CD1c-positive myeloid dendritic cell (primary cell): ENCODE measurements around the gene PARPBP.
"Not testable (repeated sequence)": the region's sequence is repeated elsewhere in the genome, so short reads cannot be mapped to it uniquely, and the experiment has no call there.

Source experiments
- DNase-seq: peaks from one replicate; pipeline ENCODE4 v3.0.0-alpha.2; 2016; ENCODE audit errors: extremely low spot score

PARPBP gene, protein sequence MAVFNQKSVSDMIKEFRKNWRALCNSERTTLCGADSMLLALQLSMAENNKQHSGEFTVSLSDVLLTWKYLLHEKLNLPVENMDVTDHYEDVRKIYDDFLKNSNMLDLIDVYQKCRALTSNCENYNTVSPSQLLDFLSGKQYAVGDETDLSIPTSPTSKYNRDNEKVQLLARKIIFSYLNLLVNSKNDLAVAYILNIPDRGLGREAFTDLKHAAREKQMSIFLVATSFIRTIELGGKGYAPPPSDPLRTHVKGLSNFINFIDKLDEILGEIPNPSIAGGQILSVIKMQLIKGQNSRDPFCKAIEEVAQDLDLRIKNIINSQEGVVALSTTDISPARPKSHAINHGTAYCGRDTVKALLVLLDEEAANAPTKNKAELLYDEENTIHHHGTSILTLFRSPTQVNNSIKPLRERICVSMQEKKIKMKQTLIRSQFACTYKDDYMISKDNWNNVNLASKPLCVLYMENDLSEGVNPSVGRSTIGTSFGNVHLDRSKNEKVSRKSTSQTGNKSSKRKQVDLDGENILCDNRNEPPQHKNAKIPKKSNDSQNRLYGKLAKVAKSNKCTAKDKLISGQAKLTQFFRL

DNA sequence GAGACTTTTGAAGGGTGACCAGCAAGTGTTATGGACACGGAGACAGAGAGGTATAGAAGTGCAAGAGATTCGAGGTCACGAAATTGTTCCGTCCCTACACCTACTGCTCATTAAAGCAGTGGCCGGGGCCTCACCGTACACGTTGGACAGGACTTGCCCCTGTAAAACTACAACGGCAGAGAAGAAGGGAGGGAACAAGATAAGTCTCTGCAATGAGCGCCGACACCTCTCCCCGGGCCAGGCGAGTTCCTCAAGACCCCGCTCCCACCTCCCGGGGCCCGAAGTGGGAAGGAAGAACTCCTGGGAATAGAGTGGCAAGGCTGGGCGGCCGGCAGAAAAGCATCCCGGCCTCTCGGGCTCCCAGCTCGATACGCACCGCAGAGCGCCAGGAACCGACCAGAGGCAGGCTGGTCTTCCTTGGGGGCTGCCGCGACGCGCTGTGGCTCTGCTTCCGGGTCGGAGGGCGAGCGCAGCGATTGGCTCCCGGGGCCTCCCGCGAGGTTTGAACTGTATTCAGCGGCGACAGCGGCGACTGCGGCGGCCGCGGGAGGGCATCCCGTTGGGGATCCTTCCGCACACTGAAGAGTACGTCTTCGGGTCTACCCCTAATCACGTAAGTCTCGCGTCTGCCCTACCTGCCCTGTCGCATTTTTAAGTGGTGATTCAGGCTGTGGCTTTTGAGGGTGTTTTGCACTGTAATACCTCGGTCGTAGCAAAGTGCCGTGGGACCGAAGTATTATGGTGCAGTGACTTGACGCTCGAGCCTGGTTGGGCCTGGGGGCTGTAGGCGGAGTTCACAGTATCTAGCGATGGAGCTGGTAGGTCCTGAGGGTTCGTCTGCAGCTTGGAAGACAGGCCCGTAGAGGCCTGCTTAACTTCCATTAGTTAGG, at the start of gene PARPBP, which contains the start of gene NUP37:
TSS of gene PARPBP (plus strand) at position 510 of the 890 bp plus-strand sequence. CDS start 3,706 bp downstream, outside the sequence.
TSS of gene NUP37 (minus strand) at position 441 of the 890 bp plus-strand sequence. CDS start 1,596 bp downstream, outside the sequence.
- DNase-seq: peak; percentile 94

DNA sequence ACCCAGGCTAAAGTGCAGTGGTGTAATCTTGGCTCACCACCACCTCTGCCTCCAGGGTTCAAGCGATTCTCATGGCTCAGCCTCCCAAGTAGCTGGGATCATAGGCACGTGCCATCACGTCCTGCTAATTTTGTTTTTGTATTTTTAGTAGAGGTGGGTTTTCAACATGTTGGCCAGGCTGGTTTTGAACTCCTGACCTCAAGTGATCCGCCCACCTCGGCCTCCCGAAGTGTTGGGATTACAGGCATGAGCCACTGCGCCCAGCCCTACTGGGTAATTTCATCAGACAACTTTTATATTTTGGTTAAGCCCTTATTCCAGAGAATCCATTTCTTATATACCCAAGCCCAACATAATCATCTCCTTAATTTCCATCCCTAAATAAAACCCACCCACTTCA, 47.9 kb upstream of the PARPBP start:
- DNase-seq: not testable (repeated sequence)

DNA sequence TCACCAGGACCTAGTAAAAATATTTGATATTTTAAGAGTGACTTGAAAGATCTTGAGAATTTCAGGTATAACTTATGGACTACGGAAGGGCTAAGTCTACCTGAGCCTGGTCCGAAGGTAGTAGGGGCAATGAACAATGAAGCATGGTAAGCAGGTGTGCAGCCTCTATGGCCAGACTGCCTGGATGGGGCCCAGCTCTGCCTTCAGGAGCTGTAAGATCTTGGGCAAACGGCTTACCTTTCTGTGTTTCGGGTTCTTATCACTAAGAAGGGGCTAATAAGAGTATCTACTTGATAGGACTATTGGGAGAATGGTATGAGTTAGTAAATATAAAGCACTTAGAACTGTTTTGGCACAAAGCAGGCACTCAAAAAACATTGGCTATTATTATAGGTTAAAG, 39.1 kb upstream of the PARPBP start:
- DNase-seq: no peak

DNA sequence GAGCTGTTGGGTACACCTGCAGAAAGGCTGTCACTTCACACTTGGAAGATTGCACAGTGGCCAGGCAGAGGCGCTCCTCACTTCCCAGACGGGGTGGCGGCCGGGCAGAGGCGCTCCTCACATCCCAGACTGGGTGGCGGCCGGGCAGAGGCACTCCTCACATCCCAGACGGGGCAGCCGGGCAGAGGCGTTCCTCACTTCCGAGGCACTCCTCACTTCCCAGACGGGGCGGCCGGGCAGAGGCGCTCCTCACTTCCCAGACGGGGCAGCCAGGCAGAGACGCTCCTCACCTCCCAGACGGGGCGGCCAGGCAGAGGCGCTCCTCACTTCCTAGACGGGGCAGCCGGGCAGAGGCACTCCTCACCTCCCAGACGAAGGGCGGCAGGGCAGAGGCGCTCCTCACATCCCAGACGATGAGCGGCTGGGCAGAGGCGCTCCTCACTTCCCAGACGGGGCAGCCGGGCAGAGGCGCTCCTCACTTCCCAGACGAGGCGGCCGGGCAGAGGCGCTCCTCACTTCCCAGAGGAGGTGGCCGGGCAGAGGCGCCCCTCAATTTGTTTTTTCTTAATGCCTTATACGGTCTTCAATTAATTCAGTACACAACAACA, 30.7 kb upstream of the PARPBP start:
- DNase-seq: not testable (repeated sequence)

DNA sequence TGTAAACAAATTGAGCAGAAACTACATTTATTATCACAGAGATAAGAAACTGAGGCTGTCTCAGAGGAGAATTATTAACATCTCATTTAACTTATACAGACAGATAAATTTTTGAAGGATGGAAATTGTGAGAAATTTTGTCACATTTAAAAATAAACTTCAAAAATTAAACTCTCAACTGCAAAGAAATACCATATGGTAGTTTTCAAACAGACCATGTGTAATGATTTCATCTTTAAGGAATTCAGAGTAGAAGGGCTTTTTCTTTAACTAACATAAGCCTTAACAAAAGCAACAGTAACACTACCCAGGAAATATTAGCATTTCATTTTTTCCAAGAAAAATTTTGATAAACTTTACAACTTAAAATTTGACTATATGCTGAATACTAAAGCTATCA, 26.7 kb upstream of the PARPBP start:
- no peak for DNase-seq

DNA sequence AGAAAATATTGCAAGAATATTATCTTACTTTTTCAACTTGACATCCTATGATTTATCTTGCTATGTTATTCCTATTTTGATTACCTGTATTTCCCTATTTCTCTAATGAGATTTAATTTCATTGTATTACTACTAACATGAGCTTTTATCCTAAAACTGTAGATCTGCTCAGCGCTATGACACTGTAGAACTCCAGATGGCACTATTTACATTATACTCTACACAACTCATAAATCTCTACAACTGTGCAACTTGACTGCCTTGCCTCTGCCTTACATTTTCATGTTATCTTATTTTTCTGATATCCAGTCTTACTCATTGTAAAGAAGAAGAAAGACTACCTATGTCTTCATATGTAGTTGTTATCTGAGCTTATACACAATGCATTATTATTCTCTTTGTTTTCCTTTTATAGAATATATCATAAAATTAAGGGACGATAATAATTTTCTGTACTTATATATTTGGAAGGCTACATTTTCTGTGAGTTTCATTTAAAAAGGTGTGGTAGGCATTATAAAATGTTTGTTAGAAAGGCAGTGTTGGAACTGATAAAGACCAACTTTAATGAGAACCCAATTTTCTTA, 24.2 kb upstream of the PARPBP start:
- DNase-seq: peak; percentile 5

DNA sequence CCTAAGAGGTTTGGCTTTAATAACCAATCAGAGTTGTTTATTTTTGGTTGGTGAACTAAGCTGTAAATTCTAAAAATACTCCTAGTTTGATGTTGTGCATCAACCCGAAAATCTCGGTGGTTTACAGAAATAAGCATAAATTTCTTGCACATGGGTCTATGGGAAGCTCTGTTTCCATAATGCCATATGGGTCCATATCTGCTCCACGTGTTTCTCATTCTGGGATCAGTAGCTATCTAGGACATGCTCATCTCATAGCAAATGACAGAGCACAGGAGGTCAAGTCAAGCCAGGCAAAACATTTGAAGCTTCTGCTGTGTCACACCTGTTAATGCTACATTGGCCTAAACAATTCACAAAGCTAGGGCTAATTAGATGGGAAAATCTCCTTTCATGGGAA, 23.1 kb upstream of the PARPBP start:
- no peak for DNase-seq

DNA sequence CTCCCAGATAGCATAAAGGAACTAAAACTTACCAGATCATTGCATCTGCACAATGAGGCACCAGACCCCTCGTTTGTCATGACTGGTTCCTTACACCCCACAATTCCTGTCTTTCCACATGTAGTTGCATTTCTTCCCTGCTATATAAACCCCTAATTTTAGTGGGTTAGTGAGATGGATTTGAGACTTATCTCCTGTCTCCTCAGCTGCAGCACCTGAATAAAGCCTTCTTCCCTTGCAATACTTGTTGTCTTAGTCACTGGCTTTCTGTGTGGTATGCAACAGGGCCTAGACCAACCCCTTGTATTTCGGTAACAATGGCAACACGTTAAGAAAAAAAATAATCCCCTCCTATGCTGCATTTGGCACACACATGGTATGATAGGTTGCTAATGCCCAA, 13.1 kb upstream of the PARPBP start:
- DNase-seq: no peak

DNA sequence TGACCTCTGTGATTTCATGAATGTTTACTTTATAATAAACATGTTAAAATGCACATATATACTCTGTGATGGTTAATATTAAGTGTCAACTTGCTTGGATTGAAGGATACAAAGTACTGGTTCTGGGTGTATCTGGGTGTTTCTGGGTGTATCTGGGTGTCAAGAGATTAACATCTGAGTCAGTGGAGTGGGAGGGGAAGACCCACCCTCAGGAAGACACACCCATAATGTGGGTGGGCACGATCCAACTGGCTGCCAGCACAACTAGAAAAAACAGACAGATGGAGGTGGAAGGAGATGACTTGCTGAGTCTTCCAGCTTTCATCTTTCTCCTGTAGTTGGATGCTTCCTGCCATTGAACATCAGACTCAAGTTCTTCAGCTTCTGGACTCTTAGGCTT, 12.0 kb upstream of the PARPBP start:
- DNase-seq: no peak

DNA sequence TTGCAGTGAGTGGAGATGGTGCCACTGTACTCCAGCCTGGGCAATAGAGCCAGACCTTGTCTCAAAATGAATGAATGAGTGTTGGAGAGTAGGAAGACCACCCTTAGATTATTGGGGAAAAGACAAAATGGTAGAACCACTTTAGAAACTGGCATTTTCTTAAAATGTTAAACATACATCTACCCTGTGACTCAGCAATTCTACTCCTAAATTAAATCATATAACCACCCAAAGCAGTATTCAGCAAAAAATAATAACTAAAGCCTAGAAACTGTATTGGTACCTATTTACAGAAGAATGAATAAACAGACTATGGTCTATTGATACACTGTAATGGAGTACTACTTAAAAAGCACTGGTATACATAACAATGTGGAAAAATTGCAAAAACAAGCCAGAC, 9.2 kb upstream of the PARPBP start:
- no peak for DNase-seq

DNA sequence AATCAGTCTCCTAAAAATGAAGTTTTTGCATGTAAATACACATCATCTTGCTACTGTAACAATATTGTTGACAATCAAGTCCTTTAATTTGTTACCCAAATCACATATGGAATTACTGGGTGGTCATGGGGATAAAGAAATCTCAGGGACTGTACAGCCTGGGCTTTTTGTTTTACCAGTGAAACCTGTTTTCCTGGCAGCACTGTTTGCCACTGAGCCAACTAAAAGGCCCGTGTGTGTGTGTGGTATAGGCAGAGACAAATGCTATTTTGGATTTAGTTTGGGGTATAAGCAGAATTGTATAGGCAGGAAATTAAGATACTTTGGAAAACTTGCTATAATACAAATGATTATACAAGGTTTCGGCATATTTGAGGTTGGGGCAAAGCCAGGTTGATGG, 5.8 kb upstream of the PARPBP start:
- DNase-seq: no peak

DNA sequence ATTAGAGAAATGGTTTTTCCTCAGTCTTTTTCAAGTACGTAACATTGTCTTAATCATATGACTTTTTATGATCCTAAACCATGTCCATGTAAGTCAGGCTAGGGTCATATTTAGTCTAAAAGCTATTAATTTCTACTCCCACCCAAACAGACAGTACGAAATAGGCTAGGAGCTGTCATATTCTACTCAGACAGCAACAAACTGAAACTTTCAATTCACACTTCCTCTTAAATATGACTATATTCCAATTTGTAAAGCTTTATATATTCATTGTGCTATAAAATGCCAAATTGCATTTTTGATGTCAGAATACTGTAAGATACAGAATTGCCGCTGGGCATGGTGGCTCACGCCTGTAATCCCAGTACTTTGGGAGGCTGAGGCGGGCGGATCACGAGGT, 3.6 kb upstream of the PARPBP start:
- DNase-seq: no peak

DNA sequence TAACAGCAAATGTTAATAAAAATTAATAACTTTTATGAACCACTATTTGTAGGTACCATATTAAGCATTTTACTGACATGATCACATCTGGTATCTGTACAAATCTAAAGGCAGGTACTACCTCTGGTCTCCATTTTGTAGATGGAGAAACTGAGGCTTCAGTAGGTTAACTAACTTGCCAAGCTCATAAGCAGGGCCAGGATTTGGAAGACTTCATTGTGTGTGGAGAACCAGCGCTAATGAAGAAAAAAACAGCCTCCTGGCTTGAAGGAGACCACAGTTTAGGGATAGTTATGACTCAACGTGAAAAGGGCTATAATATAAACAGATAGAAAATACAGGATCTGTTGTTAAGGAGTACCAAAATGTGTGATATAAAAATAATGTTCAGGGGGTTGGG, 1.1 kb upstream of the PARPBP start:
- no peak for DNase-seq

DNA sequence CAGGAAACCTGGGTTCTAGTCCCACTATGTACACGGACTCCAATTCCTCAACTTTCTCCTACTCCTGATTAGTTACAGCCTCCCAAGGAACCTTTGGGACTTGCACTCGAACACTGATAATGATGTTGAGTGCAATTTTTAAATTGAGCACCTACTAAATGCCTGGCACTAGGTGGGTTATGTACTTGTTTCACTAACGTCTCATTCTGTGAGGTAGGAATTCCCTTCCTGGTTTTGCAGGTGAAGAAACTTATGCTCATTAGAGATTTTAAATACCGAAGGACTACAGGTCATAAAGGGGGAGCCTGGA, 536 bp downstream of the PARPBP start:
- DNase-seq: no peak

DNA sequence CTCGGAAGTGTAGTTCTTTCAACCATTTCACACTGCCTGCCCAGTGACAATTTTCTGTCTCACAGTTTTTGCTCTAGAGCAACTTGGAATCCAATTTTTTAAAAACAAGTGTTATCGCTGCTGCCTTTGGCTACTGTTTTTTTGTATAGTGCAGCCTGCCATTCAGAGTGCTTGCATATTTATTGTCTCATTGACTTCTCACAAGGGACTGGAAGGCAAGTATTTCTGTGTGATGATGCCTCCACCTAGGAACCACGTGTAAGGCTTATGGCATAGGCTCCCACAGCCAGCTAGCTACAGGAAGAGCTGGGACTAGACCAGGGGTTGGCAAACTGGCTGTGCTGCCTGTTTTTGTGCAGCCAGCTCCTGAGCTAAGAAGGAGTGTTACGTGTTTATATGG, 903 bp downstream of the PARPBP start:
- no peak for DNase-seq

DNA sequence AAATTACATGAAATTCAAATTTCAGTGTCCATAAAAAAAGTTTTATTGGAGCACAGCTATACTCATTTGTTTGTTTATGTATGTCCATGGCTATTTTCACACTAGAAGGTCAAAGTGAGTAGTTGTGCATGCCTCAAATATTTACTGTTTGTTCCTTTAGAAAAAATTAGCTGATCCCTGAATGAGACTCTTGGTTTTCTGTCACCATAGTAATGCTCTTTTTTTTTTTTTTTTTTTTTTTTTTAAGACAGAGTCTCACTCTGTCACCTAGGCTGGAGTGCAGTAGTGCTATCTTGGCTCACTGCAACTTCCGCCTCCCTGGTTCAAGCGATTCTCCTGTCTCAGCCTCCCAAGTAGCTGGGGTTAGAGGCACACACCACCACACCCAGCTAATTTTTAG, 1.3 kb downstream of the PARPBP start:
- not testable (repeated sequence) for DNase-seq

DNA sequence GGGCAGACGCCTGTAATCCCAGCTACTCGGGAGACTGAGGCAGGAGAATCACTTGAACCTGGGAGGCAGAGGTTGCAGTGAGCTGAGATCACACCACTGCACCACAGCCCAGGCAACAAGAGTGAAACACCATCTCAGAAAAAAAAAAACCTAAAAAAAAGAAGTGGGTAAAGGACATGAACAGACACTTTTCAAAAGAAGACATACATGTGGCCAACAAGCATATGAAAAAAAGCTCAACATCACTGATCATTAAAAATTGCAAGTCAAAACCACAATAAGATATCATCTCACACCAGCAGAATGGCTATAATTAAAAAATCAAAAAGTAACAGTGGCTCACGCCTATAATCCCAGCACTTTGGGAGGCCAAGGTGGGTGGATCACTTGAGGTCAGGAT, 10.7 kb downstream of the PARPBP start:
- not testable (repeated sequence) for DNase-seq

DNA sequence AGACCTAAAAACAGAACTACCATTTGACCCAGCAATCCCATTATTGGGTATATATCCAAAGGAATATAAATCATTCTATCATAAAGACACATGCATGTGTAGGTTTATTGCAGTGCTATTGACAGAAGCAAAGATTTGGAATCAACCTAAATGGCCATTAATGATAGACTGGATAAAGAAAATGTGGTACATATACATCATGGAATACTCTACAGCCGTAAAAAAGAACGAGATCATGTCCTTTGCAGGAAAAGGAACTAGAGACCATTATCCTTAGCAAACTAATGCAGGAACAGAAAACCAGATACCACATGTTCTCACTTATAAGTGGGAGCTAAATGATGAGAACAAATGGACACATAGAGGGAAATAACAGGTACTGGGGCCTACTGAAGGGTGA, 11.5 kb downstream of the PARPBP start:
- not testable (repeated sequence) for DNase-seq

DNA sequence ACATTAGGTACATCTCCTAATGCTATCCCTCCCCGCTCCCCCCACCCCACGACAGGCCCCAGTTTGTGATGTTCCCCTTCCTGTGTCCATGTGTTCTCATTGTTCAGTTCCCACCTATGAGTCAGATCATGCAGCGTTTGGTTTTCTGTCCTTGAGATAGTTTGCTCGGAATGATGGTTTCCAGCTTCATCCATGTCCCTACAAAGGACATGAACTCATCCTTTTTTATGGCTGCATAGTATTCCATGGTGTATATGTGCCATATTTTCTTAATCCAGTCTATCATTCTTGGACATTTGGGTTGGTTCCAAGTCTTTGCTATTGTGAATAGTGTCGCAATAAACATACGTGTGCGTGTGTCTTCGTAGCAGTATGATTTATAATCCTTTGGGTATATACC, 17.6 kb downstream of the PARPBP start:
- not testable (repeated sequence) for DNase-seq

DNA sequence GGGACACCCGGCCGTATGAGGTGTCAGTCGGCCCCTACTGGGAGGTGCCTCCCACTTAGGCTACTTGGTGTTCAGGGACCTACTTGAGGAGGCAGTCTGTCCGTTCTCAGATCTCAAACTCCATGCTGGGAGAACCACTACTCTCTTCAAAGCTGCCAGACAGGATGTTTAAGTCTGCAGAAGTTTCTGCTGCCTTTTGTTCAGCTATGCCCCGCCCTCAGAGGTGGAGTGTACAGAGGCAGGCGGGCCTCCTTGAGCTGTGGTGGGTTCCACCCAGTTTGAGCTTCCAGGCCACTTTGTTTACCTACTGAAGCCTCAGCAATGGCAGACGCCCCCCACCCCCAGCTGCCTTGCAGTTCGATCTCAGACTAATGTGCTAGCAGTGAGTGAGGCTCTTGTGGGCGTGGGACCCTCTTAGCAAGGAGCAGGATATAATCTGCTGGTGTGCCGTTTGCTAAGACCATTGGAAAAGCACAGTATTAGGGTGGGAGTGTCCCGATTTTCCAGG, 22.9 kb downstream of the PARPBP start:
- DNase-seq: not testable (repeated sequence)

DNA sequence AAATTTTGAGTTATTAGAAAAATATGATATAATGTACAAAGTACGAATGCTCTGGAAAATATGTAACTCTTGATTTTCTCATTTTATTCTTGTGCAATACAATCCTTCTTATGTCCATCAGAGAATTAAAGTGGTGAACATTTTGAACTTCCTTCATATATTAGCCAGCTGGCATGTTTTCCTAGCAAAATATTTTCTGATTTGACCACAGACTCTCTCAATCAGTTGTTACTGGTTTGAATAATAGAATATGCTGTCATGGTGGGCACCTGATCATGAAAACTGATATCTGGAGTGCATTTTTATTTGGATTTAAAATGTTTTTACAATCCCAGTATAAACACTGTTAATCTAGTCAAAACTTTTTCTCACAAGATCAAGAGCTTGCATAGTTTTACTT, 24.2 kb downstream of the PARPBP start:
- DNase-seq: no peak
